GM10266 (cell line): ENCODE data around the gene CHRDL2.

Experiments used
- DNase-seq: peaks from one replicate; pipeline ENCODE4 v3.0.0; 2012; ENCODE audit errors: extremely low spot score
- CTCF ChIP-seq: IDR thresholded peaks from 2 replicates; pipeline ENCODE4 v1.5.1; 2012; ENCODE audit warnings: mild to moderate bottlenecking, low read depth; ENCODE audit not compliant: control insufficient read depth, insufficient read depth; ENCODE audit errors: missing control alignments

CHRDL2 gene

DNA sequence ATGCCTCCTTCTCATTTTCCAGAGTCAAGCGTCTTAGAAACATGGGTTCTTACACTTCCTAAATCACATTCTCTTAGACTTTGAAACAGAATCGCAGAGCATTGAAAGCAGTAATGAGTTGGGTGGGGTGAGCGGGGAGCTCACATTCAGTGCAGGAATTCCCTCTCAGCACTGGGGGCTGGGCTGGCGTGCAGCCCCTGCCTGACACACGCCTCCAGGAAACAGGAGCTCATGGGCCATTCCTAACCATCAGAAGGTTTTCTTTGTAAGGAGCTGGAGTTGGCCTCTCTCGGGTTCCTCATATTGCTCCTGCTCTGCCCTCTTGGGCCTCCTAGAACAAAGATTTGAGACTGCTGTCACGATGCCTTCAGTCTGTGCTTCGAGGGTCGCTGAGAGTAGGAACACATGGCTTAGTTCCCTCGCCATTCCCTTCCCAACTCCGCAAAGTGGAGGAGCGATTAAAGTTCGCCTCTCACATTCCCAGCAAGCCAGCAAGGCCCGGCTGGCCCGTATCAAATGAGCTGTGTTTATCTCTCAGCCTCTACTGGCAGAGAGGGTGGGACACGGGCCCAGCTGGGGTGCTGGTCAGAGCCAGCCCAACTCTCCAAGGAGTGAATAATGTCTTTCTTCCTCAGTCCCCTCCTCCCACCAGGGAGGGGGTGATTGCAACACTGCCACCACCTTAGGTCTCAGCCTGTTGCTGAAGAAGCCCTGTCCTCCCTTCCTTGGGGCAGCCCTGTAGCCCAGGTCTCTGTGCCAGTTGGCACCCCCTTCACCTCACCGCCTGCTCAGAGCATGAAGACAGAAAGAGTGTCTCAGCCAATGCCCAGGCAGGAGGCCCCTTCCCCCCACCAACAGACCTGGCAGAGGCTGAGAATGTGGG, 10.4 kb downstream of the CHRDL2 start:
- TF ChIP-seq CTCF, result no peak
- DNase-seq, result no peak

DNA sequence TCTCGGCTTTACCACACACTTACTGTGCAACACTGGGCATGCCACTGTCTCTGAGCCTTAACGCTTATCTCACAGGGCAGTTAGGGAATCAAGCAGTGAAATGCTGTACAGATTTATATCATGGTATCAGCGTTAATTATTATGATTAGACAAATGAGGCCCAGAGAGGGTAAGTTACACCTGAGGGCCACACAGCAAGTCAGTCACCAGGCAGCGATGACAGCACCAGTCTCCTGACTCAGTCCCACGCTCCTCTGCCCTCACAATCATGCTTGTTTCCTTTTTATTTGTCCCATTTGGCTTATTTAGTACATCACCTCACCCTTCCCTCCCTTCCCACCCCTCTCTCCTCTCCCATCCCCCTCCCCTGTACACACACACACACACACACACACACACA, 12.2 kb downstream of the CHRDL2 start:
- no peak for DNase-seq
- TF ChIP-seq CTCF, result no peak

DNA sequence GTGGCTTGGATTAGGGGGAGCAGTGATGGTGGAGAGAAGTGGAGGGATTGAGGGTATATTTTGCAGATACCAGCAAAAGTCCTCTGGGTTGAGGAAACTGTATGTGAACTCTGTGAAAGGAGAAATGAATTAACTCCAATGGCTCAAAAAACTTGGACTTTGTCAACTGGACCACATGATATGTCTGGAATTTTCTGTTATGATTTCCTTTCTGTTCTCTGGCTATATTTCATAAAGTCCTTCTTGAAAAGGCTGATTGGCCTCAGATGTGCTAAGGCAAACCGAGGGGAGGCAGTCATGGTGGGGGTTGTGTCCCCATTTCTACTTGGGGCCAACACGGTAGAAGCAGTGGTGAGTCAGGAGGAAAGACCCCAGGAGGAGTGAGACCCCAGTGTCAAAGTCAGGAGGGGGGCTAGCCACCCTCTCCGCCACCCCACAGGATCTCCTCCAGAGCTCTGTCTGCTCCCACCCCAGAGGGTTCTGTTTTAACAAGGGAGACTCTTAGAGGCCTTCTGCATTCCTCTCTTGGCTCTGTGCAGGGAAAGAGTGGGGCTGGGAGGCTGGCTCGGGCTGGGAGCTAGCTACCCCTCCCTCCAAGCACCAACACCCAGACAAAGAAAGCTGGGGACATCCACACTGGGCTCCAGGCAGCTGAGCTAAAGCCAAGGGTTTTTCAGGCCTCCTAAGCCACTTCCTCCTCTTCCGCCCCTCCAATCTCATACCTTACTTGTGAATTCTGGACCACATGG, 13.8 kb downstream of the CHRDL2 start:
- no peak for DNase-seq
- no peak for TF ChIP-seq CTCF

GRCh38 chr11:74714904-74715303, 16.3 kb downstream of the CHRDL2 start:
- DNase-seq, result no peak
- no peak for TF ChIP-seq CTCF

DNA sequence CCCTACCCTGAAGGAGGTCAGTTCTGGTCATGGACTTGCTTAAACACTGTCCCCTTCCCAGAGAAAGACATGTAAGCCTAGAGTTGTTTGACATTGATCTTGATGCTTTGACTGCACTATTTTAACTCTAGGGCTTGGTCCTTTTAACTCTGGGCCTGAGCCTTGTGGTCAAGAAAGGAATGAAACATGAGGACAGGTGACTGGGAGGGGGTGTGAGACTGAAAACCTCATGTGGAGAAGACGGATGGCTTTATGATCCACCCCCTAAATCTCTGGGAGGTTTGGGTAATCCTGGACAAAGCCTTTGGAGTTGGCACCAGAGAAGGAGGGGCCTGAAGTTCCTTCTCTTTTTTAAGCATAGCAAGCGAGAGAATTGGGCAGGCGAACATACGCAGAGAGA, 17.5 kb downstream of the CHRDL2 start:
- no peak for DNase-seq
- no peak for TF ChIP-seq CTCF

GRCh38 chr11:74710281-74710938, 20.8 kb downstream of the CHRDL2 start:
- TF ChIP-seq CTCF, result no peak
- no peak for DNase-seq
